Measurements from ENCODE around the gene ALCAM.

The ALCAM gene

DNA sequence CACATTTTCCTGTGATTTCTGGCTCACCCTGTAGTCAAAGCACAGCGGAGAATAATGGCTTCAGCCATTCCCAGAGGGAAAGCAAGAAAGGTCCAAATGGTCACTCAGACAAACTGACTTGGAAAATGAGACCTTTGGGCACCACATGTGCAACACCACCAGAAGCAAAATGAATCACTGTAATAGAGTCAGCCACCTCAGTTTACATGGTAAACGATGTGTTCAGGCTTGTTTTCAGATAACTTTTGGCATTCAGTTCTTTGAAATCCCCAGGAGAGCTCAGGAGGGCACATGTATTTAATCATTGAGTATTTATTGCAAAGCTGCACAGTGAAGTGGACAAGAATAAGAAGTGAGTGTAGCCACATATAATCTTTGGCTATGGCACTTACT, 38.4 kb upstream of the ALCAM start:
- no peak for TF ChIP-seq CTCF (IDR thresholded peaks at IDR 0.05; ENCODE audit: extremely low read depth, insufficient read depth, missing control alignments)
- DNase-seq (ENCODE audit: low spot score), result no peak
- in situ Hi-C loops (cut with MboI; ENCODE audit: low pct_unique_long_range_greater_than_20kb, low sequenced_read_pairs, unreplicated experiment), result no loop called here

- TF ChIP-seq CTCF (IDR thresholded peaks at IDR 0.05; ENCODE audit: extremely low read depth, insufficient read depth, missing control alignments), result no peak
- in situ Hi-C loops (cut with MboI; ENCODE audit: low pct_unique_long_range_greater_than_20kb, low sequenced_read_pairs, unreplicated experiment), result no loop called here
- no peak for DNase-seq (ENCODE audit: low spot score)
Measured at GRCh38 chr3:105332961-105333360, 33.7 kb upstream of the ALCAM start.

GRCh38 chr3:105334138-105334882, 32.4 kb upstream of the ALCAM start:
- no peak for TF ChIP-seq CTCF (IDR thresholded peaks at IDR 0.05; ENCODE audit: extremely low read depth, insufficient read depth, missing control alignments)
- no peak for DNase-seq (ENCODE audit: low spot score)
- in situ Hi-C loops (cut with MboI; ENCODE audit: low pct_unique_long_range_greater_than_20kb, low sequenced_read_pairs, unreplicated experiment), result no loop called here

- no peak for DNase-seq (ENCODE audit: low spot score)
- in situ Hi-C loops (cut with MboI; ENCODE audit: low pct_unique_long_range_greater_than_20kb, low sequenced_read_pairs, unreplicated experiment), result no loop called here
- TF ChIP-seq CTCF (IDR thresholded peaks at IDR 0.05; ENCODE audit: extremely low read depth, insufficient read depth, missing control alignments), result no peak
Measured at GRCh38 chr3:105339946-105340345, 26.8 kb upstream of the ALCAM start.

DNA sequence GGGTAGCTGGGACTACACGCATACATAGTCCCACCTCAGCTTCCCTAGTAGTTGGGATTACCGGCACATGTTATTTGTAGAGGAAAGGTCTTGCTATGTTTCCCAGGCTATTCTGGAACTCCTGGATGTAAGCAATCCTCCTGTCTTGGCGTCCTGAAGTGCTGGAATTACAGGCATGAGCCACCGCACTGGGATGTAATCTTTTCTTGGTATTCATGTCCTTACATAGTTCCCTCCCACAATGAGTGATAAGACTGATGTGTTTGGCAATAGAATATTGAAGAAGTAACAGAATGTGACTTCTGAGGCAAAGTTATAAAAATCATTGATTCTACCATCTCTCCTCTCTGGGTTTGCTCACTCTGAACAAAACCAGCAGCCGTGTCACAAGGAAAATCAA, 22.7 kb upstream of the ALCAM start:
- no peak for TF ChIP-seq CTCF (IDR thresholded peaks at IDR 0.05; ENCODE audit: extremely low read depth, insufficient read depth, missing control alignments)
- in situ Hi-C loops (cut with MboI; ENCODE audit: low pct_unique_long_range_greater_than_20kb, low sequenced_read_pairs, unreplicated experiment), result no loop called here
- DNase-seq (ENCODE audit: low spot score), result no peak

DNA sequence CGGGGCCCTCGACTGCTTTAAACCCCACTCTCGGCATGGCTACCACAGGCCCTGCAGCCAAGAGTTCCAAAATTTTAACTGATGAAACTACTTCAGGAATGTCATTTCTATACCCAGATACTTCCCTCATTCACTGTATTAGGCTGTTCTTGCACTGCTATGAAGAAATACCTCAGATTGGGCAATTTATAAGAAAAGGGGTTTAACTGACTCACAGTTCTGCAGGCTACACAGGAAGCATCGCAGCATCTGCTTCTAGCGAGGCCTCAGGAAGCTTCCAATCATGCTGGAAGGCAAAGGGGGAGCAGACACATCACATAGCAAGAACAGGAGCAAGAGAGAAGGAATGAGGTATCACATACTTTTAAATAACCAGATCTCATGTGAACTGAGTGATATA, 21.6 kb upstream of the ALCAM start:
- no peak for DNase-seq (ENCODE audit: low spot score)
- in situ Hi-C loops (cut with MboI; ENCODE audit: low pct_unique_long_range_greater_than_20kb, low sequenced_read_pairs, unreplicated experiment), result no loop called here
- no peak for TF ChIP-seq CTCF (IDR thresholded peaks at IDR 0.05; ENCODE audit: extremely low read depth, insufficient read depth, missing control alignments)
